Ishikawa (cell line): ENCODE measurements around the gene NAV1.

ENCODE experiments used
- CEBPB ChIP-seq: IDR thresholded peaks from 2 replicates; pipeline ENCODE4 v1.6.1; 2012
- CREB1 ChIP-seq: IDR thresholded peaks from 2 replicates; pipeline ENCODE4 v1.6.1; 2012; ENCODE audit warnings: low read depth
- EGR1 ChIP-seq: IDR thresholded peaks from 2 replicates; pipeline ENCODE4 v1.6.1; 2012
- EP300 ChIP-seq: IDR thresholded peaks from 2 replicates; pipeline ENCODE4 v1.6.1; 2012; ENCODE audit warnings: borderline replicate concordance
- FOXM1 ChIP-seq: IDR thresholded peaks from 2 replicates; pipeline ENCODE4 v1.6.1; 2012; ENCODE audit warnings: low read depth, borderline replicate concordance
- NFIC ChIP-seq: IDR thresholded peaks from 2 replicates; pipeline ENCODE4 v1.6.1; 2012
- RAD21 ChIP-seq: IDR thresholded peaks from 2 replicates; pipeline ENCODE4 v1.6.1; 2012; ENCODE audit warnings: low read depth
- TAF1 ChIP-seq: IDR thresholded peaks from 2 replicates; pipeline ENCODE4 v1.6.1; 2012; ENCODE audit warnings: low read depth, mild to moderate bottlenecking
- TCF12 ChIP-seq: IDR thresholded peaks from 2 replicates; pipeline ENCODE4 v1.6.1; 2012; ENCODE audit warnings: low read depth
- TEAD4 ChIP-seq: IDR thresholded peaks from 2 replicates; pipeline ENCODE4 v1.6.1; 2012
- USF1 ChIP-seq: IDR thresholded peaks from 2 replicates; pipeline ENCODE4 v1.6.1; 2012
- YY1 ChIP-seq: IDR thresholded peaks from 2 replicates; pipeline ENCODE4 v1.6.1; 2012; ENCODE audit warnings: low read depth
- ZBTB7A ChIP-seq: IDR thresholded peaks from 2 replicates; pipeline ENCODE4 v1.6.1; 2012; ENCODE audit warnings: low read depth
- TF ChIP-seq, protein P1 (sequence below): IDR thresholded peaks from 2 replicates; pipeline ENCODE4 v1.6.1; 2012
- TF ChIP-seq, protein P2 (sequence below): IDR thresholded peaks from 2 replicates; pipeline ENCODE4 v1.6.1; 2012; ENCODE audit warnings: low read depth, mild to moderate bottlenecking

Gene NAV1

DNA sequence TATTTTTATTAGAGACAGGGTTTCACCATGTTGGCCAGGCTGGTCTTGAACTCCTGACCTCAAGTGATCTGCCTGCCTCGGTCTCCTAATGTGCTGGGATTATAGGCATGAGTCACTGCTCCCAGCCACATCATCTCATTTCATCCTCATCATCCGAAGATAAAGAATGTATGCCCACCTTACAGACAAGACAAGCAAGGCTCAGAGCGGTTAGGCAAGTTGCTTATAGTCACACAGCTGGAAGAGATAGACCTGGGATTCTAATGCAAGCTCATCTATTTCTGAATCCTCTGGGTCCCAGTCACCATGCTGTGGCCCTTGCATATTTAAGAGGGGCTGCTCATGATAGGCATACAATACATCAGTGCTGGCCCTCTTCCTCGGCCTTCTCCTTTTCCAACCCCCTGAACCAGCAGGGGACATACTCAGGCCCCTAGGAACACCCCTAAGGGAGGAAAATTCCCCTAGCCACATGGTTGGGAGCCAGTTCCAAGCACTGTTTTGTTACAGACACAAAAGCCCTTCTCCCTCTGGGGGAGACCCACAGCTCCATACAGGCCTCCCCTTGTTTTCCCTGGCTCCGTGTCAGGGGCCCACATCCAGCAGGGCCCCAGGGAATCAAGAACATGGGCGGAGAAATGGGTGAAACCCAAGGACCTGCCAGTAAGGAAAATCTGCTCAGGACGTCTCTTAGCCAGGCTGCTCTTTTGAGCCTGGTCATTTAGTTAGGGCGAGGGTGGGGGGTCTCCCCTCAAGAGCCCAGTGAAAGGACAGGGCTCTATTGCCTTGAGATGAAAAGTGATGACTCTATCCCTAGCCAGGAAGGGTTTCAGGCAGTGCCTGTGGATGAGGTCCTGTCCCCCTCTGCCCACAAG lies 38.9 kb upstream of the NAV1 start:
- TF ChIP-seq EP300 (no peak), EGR1 (no peak), USF1 (no peak), TEAD4 (no peak), FOXM1 (no peak), CEBPB (no peak), ZBTB7A (no peak), NFIC (no peak), TCF12 (no peak), YY1 (no peak), CREB1 (no peak), TAF1 (no peak), RAD21 (no peak)
- TF ChIP-seq, protein P1, sequence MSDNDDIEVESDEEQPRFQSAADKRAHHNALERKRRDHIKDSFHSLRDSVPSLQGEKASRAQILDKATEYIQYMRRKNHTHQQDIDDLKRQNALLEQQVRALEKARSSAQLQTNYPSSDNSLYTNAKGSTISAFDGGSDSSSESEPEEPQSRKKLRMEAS = no peak
- TF ChIP-seq, protein P2, sequence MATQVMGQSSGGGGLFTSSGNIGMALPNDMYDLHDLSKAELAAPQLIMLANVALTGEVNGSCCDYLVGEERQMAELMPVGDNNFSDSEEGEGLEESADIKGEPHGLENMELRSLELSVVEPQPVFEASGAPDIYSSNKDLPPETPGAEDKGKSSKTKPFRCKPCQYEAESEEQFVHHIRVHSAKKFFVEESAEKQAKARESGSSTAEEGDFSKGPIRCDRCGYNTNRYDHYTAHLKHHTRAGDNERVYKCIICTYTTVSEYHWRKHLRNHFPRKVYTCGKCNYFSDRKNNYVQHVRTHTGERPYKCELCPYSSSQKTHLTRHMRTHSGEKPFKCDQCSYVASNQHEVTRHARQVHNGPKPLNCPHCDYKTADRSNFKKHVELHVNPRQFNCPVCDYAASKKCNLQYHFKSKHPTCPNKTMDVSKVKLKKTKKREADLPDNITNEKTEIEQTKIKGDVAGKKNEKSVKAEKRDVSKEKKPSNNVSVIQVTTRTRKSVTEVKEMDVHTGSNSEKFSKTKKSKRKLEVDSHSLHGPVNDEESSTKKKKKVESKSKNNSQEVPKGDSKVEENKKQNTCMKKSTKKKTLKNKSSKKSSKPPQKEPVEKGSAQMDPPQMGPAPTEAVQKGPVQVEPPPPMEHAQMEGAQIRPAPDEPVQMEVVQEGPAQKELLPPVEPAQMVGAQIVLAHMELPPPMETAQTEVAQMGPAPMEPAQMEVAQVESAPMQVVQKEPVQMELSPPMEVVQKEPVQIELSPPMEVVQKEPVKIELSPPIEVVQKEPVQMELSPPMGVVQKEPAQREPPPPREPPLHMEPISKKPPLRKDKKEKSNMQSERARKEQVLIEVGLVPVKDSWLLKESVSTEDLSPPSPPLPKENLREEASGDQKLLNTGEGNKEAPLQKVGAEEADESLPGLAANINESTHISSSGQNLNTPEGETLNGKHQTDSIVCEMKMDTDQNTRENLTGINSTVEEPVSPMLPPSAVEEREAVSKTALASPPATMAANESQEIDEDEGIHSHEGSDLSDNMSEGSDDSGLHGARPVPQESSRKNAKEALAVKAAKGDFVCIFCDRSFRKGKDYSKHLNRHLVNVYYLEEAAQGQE = no peak

- no peak for TF ChIP-seq TEAD4
Observed at GRCh38 chr1:201500670-201501120, 38.2 kb upstream of the NAV1 start.

DNA sequence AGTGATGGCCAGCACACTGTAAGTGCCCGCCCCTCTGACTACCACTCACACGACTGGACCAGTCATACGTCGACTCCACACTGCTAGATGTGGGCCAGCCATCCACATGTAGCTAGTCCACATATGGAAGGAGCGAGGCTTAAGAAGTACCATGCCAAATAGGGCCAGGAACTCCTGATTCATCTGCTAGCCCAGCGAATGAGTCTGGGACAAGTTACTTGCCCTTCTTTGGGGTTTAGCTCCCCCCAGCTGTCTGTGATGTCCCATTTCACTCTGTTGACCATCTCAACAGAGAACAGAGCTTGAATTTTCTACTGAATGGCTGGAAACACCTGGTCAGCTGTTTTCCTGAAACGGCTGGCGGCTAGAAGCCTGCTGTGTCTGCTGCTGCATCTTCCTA lies 37.8 kb upstream of the NAV1 start:
- no peak for TF ChIP-seq ZBTB7A

DNA sequence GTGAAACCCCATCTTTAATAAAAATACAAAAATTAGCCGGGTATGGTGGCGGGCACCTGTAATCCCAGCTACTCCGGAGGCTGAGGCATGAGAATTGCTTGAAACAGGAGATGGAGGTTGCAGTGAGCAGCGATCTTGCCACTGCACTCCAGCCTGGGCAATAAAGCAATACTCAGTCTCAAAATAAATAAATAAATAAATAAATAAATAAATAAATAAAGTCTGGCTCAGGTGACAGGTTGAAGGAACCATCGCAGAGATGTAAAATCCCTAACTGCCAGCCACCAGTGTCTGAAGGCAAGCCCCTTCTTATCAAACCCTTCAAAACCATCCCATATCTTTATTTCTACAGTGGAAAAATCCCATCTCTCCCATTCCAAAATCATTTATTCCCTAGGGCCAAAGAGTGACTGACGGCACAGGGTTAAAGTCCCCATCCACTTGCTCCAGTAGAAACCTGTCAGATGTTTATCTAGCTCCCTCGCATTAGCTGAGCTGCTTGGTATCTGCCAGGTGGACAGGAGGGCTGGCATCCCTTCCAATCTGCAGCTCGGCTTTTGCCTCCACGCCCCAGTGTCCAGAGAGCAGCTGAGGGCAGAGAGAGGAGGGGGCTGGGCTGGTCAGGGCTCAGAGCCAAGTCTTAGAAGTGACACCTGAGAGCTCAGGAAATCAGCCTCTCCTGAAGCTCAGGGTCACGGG lies 37.0 kb upstream of the NAV1 start:
- TF ChIP-seq EP300 (0 out of 2 replicates have a peak, but pooled peaks have one; percentile 18), ZBTB7A (no peak), CEBPB (no peak), TAF1 (no peak), NFIC (peak; percentile 87), RAD21 (no peak), TCF12 (no peak)

- no peak for TF ChIP-seq TEAD4
- no peak for TF ChIP-seq TAF1
Observed at GRCh38 chr1:201502511-201502857, 36.4 kb upstream of the NAV1 start.

GRCh38 chr1:201503397-201504176 lies 35.3 kb upstream of the NAV1 start:
- TF ChIP-seq EP300 (peak; percentile 71), TAF1 (no peak), CREB1 (peak; percentile 66), TCF12 (peak; percentile 51), YY1 (no peak), TEAD4 (peak; percentile 91), EGR1 (no peak), NFIC (peak; percentile 21; the same call in 1 of the 2 replicates), USF1 (no peak), ZBTB7A (peak; percentile 51; the same call in 1 of the 2 replicates), CEBPB (no peak), RAD21 (no peak)
- TF ChIP-seq, protein P2 = no peak
- TF ChIP-seq, protein P1 = peak; percentile 35
